AG10803 (cell line): ENCODE data around the gene OR2AP1.

ENCODE experiments used
- DNase-seq: peaks from one replicate; pipeline ENCODE4 v3.0.0; 2010; ENCODE audit warnings: low read depth
- H3K4me3 ChIP-seq: 2 replicates; pipeline ENCODE4 v1.5.1; 2011; ENCODE audit warnings: mild to moderate bottlenecking, low read length, control low read depth
- TF ChIP-seq, protein P1 (sequence below): conservative IDR thresholded peaks from 2 replicates; pipeline ENCODE4 v1.5.1; 2011; ENCODE audit warnings: mild to moderate bottlenecking, low read length, control low read depth, inconsistent platforms

Gene OR2AP1

DNA sequence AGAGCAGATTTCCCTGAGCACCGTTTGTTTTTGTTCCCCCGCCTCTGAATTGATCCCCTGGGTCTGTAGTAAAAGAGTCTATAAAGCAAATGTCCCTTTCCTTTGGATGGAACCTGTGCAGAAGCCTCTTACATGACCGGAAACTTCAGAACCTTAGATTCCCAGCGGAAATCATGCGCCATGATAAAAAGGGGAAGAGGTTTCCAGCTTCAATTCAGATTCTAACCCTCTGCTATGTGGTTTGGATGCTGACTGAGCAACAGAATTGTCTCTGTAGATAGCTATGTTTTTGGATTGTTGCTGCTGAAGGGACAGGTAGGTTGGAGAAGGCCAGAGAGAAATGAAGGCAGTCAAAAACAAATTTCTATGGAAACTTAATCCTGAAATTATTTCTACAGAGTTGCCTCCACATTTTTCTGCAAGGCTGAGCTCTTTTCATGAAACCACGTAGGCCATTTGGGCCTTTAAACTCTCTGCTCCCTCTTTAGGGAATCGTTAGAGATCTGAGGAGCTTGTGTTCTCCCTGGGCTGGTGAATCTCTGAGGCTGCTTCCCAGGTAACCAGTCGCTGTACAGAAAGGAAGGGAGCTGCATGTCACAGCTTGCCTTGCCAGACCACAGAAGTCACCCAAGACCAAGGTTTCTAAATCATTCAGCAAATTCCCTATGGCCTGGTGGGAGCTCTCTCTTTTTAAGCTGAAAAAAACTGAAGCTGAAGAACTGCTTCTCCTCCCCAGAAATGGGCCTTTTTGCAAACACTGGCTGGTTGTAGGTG is 35.7 kb downstream of the OR2AP1 start:
- no peak for DNase-seq
- no peak overlapping the region for H3K4me3 ChIP-seq
- TF ChIP-seq, protein P1, sequence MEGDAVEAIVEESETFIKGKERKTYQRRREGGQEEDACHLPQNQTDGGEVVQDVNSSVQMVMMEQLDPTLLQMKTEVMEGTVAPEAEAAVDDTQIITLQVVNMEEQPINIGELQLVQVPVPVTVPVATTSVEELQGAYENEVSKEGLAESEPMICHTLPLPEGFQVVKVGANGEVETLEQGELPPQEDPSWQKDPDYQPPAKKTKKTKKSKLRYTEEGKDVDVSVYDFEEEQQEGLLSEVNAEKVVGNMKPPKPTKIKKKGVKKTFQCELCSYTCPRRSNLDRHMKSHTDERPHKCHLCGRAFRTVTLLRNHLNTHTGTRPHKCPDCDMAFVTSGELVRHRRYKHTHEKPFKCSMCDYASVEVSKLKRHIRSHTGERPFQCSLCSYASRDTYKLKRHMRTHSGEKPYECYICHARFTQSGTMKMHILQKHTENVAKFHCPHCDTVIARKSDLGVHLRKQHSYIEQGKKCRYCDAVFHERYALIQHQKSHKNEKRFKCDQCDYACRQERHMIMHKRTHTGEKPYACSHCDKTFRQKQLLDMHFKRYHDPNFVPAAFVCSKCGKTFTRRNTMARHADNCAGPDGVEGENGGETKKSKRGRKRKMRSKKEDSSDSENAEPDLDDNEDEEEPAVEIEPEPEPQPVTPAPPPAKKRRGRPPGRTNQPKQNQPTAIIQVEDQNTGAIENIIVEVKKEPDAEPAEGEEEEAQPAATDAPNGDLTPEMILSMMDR, result no peak

DNA sequence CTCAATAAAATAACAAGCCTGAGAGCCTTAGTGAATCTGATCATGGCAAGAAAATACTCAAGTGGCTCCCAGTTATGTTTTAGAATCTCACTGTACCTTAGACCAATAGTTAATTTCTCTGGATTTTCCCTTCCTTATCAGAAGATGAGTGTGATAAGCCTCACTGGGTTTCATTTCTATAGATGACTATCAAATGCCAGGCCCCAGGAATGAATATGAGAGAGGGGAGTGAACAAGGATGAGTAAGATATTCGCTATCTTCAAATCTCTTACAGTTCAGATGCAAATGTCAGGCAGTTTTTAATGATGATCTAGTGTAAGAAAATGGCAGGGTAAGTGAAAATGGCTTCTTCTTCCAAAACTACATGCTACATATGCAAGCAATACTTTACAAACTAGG is 38.3 kb downstream of the OR2AP1 start:
- H3K4me3 ChIP-seq, result no peak overlapping the region
- DNase-seq, result no peak
- TF ChIP-seq, protein P1, result no peak

DNA sequence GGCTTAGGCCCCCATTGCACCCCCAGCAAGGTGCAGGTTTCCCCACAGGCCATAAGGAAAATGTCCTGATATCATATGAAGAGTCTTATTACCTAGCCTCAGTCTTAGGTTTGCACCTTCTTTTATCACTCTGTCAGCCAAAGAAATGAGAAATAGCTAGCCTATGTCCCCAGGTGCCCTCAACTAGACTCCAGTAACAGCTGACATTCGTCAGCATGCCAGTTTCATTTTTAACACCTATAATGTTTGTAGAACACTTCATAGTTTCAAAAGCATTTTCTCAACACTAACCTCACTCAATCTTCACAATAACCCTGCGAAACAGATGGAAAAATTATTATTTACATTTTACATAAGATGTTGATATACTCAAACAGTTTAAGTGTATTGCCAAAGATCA is 40.4 kb downstream of the OR2AP1 start:
- H3K4me3 ChIP-seq, result no peak overlapping the region
- TF ChIP-seq, protein P1, result no peak
- DNase-seq, result no peak

DNA sequence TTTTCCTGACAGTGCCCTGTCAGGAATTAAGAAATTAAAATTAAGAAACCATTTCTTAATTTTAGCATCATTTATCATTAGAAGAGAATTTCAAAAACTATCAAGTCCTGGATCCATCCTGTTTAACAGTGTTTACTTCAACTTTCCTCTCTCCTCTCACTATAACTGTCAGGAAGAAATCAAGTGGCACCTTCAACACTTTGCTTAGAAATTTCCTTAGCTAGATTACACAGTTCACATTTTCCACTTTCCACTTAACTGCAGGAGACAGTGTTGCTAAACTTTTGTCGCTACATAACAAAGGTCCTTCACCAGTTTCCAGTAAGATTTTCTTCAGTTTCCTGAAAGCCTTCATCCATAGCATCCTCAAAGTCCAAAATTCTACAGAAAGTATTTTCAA is 42.5 kb downstream of the OR2AP1 start:
- H3K4me3 ChIP-seq, result no peak overlapping the region
- DNase-seq, result no peak
- TF ChIP-seq, protein P1, result no peak

DNA sequence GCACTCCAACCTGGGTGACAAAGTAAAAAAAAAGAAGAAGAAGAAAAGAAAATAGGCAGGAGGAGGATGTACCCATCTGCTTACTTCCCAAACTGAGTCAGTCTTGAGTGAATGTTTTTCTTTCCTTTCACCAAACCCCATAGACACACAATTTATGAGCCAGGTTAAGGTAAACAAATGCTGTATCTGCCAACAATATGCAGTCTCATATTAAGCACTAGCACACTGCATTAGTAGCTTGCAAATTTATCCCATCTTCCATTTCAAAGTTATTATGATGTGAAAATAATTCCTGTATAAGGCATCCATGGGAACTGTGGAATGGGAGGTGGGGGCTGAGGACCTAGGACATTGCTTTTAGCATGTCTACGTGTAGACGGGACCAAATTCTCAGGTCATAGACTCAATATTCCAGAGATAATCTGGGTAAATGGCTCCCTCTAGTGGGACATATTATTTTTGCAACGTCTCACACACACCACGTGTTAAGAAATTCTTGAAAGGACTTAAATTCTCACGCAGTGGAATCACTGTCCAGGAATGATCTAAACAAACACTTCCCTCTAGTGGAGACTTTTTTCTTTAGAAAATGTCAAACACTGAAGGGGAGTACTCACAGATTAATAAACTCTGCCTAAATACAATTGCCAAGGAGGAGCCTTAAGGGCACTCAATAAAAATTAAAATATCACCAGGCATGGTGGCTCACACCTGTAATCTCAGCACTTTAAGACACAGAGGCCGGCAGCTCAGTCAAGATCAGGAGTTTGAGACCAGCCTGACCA is 47.3 kb downstream of the OR2AP1 start:
- no peak overlapping the region for H3K4me3 ChIP-seq
- TF ChIP-seq, protein P1, result peak; percentile 74
- peak; percentile 92 for DNase-seq

DNA sequence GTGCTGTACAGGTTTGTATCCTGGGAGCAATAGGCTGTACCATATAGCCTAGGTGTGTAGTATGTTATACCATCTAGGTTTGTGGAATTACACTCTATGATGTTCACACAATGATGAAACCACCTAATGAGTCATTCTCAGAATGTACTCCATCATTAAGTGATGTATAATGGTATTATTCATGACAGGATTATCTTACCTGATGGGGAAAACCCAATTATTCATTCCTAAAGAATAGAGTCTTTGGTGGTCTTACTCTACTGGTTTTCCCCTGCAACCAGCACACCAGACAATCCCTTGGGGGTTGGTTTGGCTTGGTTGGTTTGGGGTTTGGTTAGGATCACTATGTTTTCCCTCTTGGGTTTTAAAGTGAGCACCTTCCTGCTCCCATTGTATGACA is 51.8 kb downstream of the OR2AP1 start:
- no peak for DNase-seq
- TF ChIP-seq, protein P1, result no peak
- H3K4me3 ChIP-seq, result no peak overlapping the region
